Endodermal cell (in vitro differentiated cells): Measurements from ENCODE around the gene PYROXD2. TPM values are rescaled to one million over a fixed set of nuclear protein-coding genes. Genes with fewer than 3 reads are reported as not detected.

Experiments used
- DNase-seq: peaks from one replicate; pipeline ENCODE4 v3.0.0-alpha.2; 2017
- H3K27ac ChIP-seq: 2 replicates; pipeline ENCODE4 v1.5.1; 2013; ENCODE audit warnings: mild to moderate bottlenecking, low read depth, low read length, moderate library complexity
- H3K27me3 ChIP-seq: 2 replicates; pipeline ENCODE4 v1.6.1; 2013; ENCODE audit warnings: mild to moderate bottlenecking, low read length, moderate library complexity; ENCODE audit not compliant: insufficient read depth, control insufficient read depth, poor library complexity, severe bottlenecking
- H3K36me3 ChIP-seq: 2 replicates; pipeline ENCODE4 v1.7.0; 2013; ENCODE audit warnings: mild to moderate bottlenecking, low read length, moderate library complexity; ENCODE audit not compliant: control insufficient read depth, insufficient read depth
- H3K4me1 ChIP-seq: one replicate; pipeline ENCODE4 v1.7.0; 2013; ENCODE audit warnings: low read length; ENCODE audit not compliant: control insufficient read depth, insufficient read depth
- H3K4me3 ChIP-seq: 2 replicates; pipeline ENCODE4 v1.5.1; 2013; ENCODE audit warnings: mild to moderate bottlenecking, low read length, moderate library complexity
- H3K9ac ChIP-seq: 2 replicates; pipeline ENCODE4 v1.6.1; 2013; ENCODE audit warnings: mild to moderate bottlenecking, low read length, moderate library complexity; ENCODE audit not compliant: poor library complexity, severe bottlenecking; ENCODE audit errors: extremely low read depth
- H3K9me3 ChIP-seq: 2 replicates; pipeline ENCODE4 v1.6.1; 2013; ENCODE audit warnings: mild to moderate bottlenecking, low read length, moderate library complexity; ENCODE audit not compliant: control insufficient read depth
- H3K27ac Mint-ChIP-seq: 2 replicates; pipeline ENCODE4 v1.8.0; 2020; ENCODE audit warnings: mixed read lengths
- H3K27me3 Mint-ChIP-seq: 2 replicates; pipeline ENCODE4 v1.8.0; 2021; ENCODE audit warnings: mild to moderate bottlenecking, mixed read lengths; ENCODE audit not compliant: insufficient read depth
- H3K36me3 Mint-ChIP-seq: 2 replicates; pipeline ENCODE4 v1.8.0; 2020; ENCODE audit warnings: low read depth, mixed read lengths
- H3K4me1 Mint-ChIP-seq: 2 replicates; pipeline ENCODE4 v1.8.0; 2020; ENCODE audit warnings: mixed read lengths
- H3K4me3 Mint-ChIP-seq: 2 replicates; pipeline ENCODE4 v1.8.0; 2020; ENCODE audit warnings: mild to moderate bottlenecking, moderate library complexity, mixed read lengths
- H3K9me3 Mint-ChIP-seq: 2 replicates; pipeline ENCODE4 v1.8.0; 2020; ENCODE audit warnings: mild to moderate bottlenecking, mixed read lengths
- WGBS, 2 experiments: methylation state at CpG; one replicate each; pipeline versions ENCODE4 v1.1.5 to v1.1.7; 2013; ENCODE audit warnings: missing lambda C conversion rate in 2 of 2, mixed read lengths in 1 of 2; ENCODE audit not compliant: insufficient coverage in 1 of 2, insufficient read length in 1 of 2; 5-methylcytosine and 5-hydroxymethylcytosine counted together
- total RNA-seq, 2 donors: library from RNA; stranded (reverse); fragmentation: NEBNext Ultra II Directional in 1 of 2; extraction: Animal tissue kit (Norgen Biotek cat#: 25700) in 1 of 2; gene quantifications; 2 replicates in 1 of 2; 3 replicates in 1 of 2; pipeline ENCODE4 v1.2.1, GENCODE V29; 2021
- TF ChIP-seq, protein P1 (sequence below): fragments of 200-600 bp; sonication (generic); conservative IDR thresholded peaks from 2 replicates; pipeline ENCODE4 v1.5.0; 2021; ENCODE audit warnings: antibody characterized with exemption, mild to moderate bottlenecking

PYROXD2 gene
- total RNA-seq, 2 donors from 2014 or later = 9.2 to 9.5 TPM

DNA sequence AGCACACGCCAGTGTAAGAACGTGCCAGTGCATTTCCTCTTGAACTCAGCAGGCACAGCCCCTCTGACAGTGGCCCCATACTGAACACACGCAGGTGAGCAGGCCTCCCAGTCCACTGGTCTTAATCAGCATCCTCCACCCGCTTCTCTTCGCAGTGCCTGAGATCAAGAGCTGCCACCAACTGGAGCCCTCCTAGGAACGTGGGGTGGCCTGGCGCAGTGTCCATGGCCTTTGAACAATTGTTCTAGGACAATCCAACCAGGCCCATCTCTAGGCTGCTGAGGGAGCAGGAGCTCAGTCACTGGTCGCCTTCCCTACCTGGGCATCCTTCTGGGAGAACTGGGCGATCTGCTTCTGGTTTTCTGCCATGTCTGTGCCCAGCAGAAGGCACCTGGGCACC is 15.2 kb downstream of the PYROXD2 start:
- no peak for DNase-seq
- Histone ChIP-seq H3K9ac (no peak overlapping the region), H3K27ac (no peak overlapping the region), H3K9me3 (no peaks in the 10 kb centered on the region), H3K4me3 (no peak overlapping the region), H3K36me3 (no peaks in the 10 kb centered on the region), H3K4me1 (no peaks in the 10 kb centered on the region), H3K27me3 (no peaks in the 10 kb centered on the region)
- no peak overlapping the region for H3K27ac Mint-ChIP-seq
- WGBS, 2 experiments = 92 to 96% methylated on average over 7 to 9 of the region's 9 CpGs
- TF ChIP-seq, protein P1, sequence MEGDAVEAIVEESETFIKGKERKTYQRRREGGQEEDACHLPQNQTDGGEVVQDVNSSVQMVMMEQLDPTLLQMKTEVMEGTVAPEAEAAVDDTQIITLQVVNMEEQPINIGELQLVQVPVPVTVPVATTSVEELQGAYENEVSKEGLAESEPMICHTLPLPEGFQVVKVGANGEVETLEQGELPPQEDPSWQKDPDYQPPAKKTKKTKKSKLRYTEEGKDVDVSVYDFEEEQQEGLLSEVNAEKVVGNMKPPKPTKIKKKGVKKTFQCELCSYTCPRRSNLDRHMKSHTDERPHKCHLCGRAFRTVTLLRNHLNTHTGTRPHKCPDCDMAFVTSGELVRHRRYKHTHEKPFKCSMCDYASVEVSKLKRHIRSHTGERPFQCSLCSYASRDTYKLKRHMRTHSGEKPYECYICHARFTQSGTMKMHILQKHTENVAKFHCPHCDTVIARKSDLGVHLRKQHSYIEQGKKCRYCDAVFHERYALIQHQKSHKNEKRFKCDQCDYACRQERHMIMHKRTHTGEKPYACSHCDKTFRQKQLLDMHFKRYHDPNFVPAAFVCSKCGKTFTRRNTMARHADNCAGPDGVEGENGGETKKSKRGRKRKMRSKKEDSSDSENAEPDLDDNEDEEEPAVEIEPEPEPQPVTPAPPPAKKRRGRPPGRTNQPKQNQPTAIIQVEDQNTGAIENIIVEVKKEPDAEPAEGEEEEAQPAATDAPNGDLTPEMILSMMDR = no peak
- H3K36me3 Mint-ChIP-seq = peaks cover 7% of the 10 kb centered on the region
- no peak overlapping the region for H3K4me3 Mint-ChIP-seq
- no peaks in the 10 kb centered on the region for H3K4me1 Mint-ChIP-seq
- no peaks in the 10 kb centered on the region for H3K9me3 Mint-ChIP-seq
- H3K27me3 Mint-ChIP-seq = no peaks in the 10 kb centered on the region

DNA sequence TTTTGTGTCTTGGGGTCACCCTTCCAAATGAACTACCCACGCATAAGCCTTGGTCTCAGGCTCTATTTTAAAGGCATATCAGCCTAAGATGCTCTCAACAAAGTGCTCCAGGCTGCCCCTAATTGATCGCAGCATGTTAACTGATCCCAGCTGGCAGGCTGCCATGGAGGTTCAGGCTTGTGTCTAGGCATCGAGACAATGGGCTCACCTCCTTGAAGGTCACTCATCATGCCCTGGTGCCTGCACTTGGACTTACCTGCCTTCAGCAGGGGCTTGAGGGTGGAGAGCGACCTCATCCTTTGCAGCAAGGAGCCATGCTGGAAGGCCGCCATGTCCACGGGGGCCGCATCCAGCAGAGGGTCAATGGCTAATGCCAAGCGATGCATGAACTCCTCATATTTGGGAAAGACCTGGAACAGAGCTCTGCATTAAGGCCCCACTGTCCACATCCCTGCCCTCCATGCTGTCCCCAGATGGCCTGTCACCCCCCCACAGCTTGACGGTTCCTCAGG is 17.8 kb downstream of the PYROXD2 start:
- H3K27me3 Mint-ChIP-seq = peaks cover 2% of the 10 kb centered on the region
- no peaks in the 10 kb centered on the region for H3K36me3 Mint-ChIP-seq
- TF ChIP-seq, protein P1 = no peak
- H3K4me3 Mint-ChIP-seq = no peak overlapping the region
- no peaks in the 10 kb centered on the region for H3K9me3 ChIP-seq
- H3K9ac ChIP-seq = no peak overlapping the region
- H3K27ac Mint-ChIP-seq = no peak overlapping the region
- no peaks in the 10 kb centered on the region for H3K9me3 Mint-ChIP-seq
- no peaks in the 10 kb centered on the region for H3K27me3 ChIP-seq
- no peaks in the 10 kb centered on the region for H3K36me3 ChIP-seq
- no peaks in the 10 kb centered on the region for H3K4me1 ChIP-seq
- H3K4me1 Mint-ChIP-seq = no peaks in the 10 kb centered on the region
- WGBS, 2 experiments = 94 to 97% methylated on average over 7 to 9 of the region's 9 CpGs
- no peak overlapping the region for H3K4me3 ChIP-seq
- no peak overlapping the region for H3K27ac ChIP-seq
- DNase-seq = no peak

DNA sequence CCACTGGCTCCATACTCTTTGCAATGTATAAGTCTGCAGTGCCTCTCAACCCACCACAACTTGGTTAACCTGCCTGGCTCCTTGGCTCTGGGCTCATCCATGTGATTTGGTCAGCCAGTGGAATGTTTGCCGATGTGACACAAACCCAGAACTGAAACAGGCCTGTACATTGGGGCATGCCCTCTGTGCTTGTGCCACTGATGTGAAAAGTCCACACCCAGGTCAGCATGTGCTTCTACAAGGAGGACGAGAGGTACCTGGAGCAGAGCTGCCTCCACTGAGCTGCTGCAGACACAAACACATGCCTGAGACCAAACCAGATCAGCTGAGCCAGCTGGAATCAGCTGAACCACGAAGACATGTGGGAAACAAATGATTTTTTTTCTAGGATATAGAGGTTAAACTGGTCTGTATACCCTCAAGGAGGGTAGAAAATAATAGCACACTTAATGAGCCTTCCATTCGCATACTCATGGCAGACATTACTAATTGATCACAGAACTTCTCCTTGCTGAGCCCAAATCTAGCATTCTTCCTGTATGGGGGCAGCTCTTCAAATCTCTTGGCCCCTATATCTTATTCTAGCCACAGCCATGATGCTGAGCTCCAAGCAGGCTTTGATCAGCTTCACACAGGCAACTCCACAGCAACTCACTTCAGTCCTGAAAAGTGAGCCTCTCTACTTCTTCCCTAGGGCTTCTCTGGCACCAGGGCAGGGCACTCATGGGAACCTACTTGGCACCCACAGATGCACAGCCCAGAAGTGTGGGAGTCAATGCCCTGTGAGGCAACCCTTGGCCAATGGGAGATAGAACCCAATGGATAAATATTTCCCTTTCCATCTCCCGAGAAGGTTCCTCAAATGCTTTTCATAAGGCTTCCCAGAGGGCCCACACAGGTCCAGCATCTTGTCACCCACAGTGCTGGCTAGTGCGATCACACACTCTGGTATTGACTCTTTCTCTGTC is 18.6 kb downstream of the PYROXD2 start:
- H3K27ac ChIP-seq = no peak overlapping the region
- 93 to 97% methylated on average over 5 to 6 of the region's 6 CpGs for WGBS, 2 experiments

More for the DNA sequence above, 18.6 kb downstream of the PYROXD2 start:
- H3K27me3 ChIP-seq = no peaks in the 10 kb centered on the region
- Mint-ChIP-seq H3K27ac (no peak overlapping the region), H3K4me1 (no peaks in the 10 kb centered on the region), H3K9me3 (no peaks in the 10 kb centered on the region), H3K27me3 (peaks cover 2% of the 10 kb centered on the region), H3K4me3 (no peak overlapping the region), H3K36me3 (no peaks in the 10 kb centered on the region)
- no peaks in the 10 kb centered on the region for H3K4me1 ChIP-seq
- no peaks in the 10 kb centered on the region for H3K36me3 ChIP-seq
- H3K9ac ChIP-seq = no peak overlapping the region
- no peaks in the 10 kb centered on the region for H3K9me3 ChIP-seq
- H3K4me3 ChIP-seq = no peak overlapping the region
- TF ChIP-seq, protein P1 = no peak
- DNase-seq = no peak
